ENCODE measurements around the gene CLEC16A.
"Not testable (repeated sequence)": the region's sequence is repeated elsewhere in the genome, so short reads cannot be mapped to it uniquely, and the experiment has no call there.

Gene CLEC16A

DNA sequence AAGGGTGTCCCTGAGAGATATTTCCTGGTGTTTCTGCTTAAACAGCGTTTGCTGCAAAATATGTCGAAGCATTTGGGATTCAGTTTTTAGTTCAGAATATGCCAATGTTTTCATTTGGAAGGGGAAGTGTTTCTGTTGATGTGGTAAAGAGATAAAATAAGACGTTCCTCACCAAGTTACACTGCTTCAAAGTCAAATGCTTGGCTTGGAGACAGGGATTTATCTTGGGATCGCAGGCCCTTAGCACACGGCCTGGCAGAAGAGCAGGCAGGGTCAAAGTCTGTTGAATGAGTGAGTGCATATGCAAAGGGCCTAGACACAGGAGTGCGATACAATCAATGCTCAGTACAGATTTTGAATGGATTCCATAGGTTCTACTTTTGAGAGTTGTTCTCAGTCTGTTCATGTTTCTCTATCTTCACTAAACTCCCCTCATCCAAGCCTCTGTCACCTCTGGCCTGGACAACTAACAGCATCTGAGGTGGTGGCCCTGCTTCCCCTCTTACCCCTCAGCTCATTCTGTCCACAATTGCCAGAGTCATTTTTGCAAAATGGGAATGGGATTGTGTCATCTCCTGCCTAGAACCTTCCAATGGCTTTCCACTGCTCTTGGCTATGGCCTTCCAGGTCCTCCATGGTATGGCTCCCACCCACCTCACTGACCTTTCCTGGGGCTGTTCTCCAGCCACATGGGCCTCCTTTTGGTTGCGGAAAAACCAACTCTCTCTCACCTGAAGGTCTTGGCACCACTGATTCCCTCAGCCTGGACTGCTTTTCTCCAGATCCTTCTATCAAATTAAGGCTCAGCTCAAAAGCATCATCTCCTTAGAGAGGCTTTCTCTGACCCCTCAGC lies 5.3 kb upstream of the CLEC16A start:
- in situ Hi-C loops (cut with MboI; ENCODE audit: low sequenced_read_pairs), result no loop called here

DNA sequence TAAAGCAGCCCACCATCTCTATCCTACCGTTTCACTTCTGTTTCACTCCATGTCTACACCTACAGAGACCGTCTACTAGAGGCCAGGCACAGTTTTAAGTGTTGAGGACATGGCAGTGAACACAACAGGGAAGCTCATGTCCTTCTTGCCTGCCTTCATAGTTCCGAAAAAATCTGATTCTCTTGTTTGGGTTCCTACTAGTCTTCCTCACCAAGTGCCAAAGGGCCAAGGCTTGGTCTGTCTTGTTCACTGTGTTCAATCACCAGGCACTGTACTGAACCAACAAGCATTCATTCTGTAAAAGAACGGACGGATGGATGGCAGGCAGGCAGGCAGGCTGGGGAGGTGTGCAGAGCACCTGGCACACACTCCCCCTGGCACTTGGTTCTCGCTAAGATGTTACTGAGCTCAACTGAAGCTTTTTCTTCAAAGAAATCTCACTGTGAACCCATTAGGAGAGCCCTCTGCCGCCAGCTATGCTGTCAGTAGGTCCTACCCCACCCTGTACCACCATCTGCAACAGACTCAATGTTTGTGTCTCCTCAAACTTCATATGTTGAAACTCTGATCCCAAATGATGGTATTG lies 4.6 kb upstream of the CLEC16A start:
- in situ Hi-C loops (cut with MboI; ENCODE audit: low sequenced_read_pairs), result no loop called here

DNA sequence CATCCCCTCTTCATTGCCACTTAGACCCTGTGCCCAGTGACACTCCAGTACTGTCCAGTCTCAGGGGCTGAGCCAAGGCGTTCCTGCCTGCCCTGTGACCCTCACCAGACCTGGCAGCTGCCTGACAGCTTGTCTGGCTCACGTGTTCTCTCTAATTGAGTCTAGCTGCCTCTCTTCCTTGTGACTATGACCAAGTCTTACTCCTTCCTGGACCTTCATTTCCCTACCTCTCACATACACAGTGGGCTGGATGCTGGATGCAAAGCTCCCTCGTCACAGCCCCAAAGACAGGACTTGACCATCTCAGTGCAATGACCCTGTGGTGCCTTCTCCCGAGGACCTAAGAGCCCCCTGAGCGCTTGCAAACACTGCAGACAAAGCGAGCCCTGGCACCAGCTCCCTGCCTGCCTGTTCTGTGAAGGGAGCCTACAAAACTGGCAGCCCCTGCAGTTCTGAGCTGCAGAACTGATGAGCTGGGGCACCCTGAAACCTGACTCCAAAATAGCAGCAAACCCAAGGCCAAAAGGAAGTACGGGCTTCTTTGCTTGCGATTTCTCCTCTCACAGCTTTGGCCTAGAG lies 3.8 kb upstream of the CLEC16A start:
- in situ Hi-C loops (cut with MboI; ENCODE audit: low sequenced_read_pairs), result no loop called here

DNA sequence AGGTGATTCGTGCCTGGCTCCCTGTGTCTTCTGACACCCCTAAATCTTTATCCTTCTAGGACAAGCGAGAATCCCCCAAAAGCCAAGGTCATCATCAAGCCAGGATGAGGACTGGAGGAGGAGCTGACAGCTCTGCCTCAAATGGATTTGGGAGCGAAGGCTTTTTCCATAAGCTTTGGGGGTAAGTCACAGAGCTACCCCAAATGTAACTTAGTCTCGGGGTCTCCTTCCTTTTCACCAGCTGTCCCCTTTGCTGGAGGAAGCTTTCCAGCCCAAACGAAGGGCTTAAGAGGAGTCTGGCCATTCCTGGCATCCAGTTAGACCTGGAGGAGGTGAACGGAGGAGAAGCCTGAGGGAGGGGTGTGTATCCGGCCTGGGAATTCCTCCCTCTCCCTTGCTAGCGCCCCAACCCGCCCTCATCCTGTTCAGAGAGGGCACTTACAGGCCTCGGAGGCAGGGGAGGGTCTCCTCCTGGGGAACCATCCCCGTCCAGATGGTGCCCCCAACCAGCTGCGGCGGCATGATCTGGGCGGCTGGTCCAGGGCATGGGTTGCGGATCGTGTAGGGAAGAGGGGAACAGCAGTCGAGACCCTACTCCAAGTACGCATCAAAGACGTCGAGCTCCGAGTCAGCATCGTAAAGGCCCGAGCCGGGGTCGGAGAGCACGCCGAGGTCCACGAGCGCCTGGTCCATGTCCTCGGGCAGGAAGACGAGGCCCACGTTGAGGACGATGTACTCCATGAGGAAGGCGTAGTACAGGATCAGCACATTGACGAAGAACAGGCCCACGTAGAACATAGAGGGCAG lies 3.0 kb upstream of the CLEC16A start:
- in situ Hi-C loops (cut with MboI; ENCODE audit: low sequenced_read_pairs), result no loop called here

DNA sequence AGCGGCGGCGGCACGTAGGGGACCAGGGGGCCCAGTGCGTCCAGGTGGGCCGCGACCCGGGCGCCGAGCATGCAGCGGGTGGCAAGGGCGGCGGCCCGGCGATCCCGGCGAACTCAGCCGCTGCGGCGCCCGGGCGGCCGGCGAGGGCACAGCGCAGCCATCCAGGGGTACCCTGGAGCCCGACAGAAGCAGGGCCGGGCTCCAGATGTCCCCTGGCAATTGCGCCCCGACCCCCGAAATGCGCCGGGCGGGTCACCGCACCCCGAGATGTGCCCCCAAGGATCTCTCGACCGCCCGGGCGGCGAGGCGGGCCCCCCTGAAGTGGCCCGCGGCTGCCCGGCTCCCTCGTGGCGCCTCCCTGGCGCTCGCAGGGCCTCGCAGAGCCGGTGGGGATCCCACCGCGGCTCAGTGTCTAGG lies 2.4 kb upstream of the CLEC16A start:
- in situ Hi-C loops (cut with MboI; ENCODE audit: low sequenced_read_pairs), result not testable (repeated sequence)

DNA sequence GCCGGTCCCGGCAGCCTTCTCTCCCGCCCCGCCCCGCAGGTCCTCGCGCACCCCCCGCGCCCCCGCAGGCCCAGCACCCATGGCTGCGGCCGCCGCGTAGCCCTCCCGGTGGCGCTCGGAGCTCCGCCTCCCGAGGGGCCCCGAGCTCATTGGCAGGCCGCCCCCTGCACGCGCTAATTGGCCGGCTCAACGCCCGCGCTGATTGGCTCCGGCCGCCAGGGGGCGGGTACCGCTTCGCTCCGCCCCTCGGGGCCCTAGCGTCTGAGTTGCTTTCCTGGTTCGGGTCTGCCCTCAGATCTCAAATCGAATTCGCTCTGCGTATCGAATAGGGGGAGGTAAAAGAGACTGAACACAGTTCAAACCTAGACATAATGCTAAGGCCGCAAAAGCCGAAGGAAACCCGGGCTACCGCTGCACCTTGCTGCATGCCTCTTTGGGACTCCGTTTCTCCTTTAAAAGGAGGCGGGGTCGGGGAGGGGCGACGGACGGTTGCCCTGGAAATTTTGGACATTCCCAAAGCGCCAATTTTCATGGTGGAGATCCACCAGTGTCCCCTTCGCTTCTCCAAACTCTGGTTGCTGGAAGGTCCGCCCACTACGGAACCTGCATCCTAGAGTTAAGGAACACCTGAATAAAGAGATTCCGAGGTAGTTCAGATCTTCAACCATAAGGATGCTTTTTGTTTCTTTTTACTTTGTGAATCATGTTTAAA lies 1.9 kb upstream of the CLEC16A start, which contains the start of gene DEXI:
TSS of gene DEXI (minus strand) at position 117 of the 712 bp plus-strand sequence. CDS start 463 bp downstream, outside the sequence.
- in situ Hi-C loops (cut with MboI; ENCODE audit: low sequenced_read_pairs), result no loop called here

DNA sequence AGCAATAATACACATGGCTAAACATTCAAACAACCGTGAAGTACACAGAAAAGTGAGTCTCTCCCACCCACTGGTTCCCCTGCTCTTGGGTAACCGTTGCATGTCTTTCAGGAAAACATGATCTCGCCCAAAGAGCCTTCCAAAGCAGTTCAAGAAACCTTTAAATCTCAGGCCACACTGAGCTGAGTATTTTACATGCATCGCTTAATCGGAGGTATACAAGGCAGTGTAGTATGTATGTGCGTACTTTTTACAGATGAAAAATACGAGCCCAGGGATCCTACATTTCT lies 1.4 kb upstream of the CLEC16A start:
- in situ Hi-C loops (cut with MboI; ENCODE audit: low sequenced_read_pairs), result no loop called here

DNA sequence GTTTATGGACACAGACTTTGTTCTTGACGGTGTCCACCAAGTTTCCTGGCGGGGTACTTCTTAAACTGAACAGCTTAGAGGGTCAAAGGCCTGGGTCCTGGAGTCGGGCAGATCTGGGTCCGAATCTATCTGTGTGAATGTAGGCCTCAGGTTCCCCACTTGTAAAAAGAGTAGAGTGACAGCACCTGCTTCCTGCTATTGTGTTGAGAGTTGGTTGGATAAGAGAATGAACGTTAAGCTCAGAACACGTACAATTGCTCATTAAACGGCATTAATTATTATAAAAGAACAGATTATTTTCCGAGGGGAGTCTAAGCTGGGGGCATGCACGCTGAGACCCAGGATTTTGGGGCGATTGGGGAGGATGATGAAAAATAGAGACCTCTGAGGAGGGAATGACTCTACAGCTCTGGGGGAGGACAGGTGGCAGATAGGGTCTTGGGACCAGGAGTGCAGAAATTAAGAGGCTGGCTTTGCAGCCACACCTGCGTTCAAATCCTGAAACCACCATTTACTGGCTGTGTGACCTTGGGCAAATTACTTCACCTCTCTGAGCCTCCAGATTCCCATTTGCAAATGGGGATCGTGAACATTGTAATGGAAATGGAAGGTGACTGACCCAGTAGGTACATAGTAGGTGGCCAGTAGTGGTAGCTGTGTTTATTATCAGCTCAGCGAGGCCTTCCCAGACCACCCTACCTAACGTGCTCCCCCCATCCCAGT lies 862 bp downstream of the CLEC16A start:
- in situ Hi-C loops (cut with MboI; ENCODE audit: low sequenced_read_pairs), result no loop called here

DNA sequence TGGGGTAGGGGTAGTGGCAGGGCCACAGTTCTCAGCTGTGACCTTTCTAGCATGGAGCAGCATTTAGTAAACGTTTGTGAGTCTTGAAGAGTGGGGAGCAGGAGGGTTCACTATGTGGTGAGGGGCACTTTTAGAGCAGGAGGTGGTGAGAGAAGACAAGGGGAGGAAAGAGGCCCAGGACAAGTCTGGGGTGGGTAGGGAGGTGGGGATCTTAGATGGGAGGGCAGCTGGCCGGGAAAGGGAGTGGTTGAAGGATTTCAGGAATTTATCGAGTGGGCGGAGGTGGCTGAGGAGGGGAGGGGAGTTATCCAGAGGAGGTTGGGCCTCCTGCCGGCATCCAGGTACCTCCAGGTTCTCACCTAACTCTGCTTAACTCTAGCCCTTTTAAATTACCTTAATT lies 1.9 kb downstream of the CLEC16A start:
- in situ Hi-C loops (cut with MboI; ENCODE audit: low sequenced_read_pairs), result no loop called here

DNA sequence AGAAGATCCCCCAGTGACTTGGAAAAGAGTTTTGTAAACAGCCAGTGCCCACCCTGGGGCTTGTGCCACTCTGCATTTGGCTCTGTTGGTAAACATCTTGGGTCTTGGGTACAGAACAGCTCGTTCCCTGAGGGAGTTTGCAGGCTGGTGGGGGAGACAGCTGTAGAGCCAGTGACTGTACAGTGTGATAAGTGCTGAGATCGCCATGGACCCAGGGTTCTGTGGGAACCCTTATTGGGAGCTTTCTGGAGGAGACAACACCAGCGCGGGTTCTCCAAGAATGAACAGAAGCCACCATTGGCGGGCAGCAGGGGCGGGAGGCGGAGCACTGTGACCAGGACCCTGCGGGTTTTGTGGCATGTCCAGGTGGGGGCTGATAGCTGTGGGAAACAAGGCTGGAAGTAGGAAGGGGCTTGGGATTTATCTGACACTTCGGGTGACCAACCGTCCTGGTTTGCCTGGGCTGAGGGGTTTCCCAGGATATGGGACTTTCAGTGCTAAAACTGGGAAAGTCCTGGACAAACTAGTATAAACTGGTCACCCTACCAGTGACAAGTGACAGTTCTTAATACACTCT lies 2.9 kb downstream of the CLEC16A start:
- in situ Hi-C loops (cut with MboI; ENCODE audit: low sequenced_read_pairs), result no loop called here

DNA sequence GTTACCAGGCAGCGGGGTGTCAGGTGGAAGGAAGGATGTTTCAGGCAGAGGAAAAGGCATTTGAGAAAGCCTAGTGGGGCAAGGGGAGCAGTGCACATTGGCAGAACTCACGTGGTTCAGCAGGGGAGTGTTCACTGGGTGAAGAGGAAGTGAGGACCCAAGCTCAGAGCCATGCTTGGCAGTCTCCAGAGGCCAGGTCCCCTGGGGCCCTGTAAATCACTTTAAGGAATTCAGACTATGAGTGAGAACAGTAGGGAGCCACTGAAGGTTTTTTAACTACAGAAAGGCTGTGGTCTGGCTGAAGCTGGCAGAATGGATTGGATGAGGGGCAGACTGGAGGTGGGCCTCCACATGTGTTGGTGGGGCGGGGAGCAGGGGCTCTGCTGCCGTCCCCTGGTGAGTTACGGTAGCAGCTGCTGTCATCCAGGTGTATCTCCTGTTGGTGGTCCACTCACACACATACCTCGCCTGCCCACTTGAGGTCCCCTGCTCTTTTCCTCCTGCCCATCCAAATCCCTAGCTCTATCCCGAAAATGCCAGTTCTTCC lies 5.1 kb downstream of the CLEC16A start:
- in situ Hi-C loops (cut with MboI; ENCODE audit: low sequenced_read_pairs), result no loop called here

DNA sequence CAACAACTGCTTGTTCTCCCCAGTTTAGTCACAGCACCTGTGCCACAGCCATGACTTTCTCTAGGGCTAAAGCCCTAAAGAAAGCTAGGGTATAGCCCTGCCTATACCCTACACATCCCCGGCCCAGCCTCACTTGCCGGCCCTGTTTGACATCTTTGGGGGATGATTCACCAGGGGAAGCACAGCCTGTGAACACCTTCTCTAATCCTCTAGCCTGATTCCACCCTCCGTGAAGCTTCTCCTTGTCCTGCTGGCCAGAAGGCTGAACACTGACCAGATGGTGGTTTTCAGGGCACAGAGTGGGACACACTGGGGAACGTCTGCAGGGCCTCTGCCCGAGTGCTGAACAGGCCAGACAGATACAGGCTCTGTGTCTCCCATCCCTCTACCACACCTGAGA lies 6.0 kb downstream of the CLEC16A start:
- in situ Hi-C loops (cut with MboI; ENCODE audit: low sequenced_read_pairs), result loop anchor here (25.0 kb wide), 4 partner anchors 312 to 762 kb away; partner anchors contain the start of genes PRM3, SOCS1 and TNP2

DNA sequence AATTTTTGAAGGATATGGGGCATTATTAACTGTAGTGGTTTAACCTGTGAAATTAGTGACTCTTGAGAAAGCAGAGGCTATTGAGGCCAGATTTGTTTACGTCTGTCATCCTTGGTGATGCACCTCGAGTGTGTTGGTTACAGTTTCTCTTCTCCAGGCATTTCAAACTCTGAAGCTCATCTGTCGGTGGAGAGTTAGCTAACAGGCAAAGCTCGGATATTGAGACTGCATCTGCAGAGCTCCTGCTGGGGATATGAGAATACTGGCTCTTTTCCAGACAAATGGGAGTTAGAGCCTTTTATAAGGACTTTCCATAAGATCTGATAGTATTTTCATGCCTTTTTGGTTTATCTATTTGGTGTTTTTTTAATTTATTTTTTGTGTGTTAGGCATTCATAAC lies 6.7 kb downstream of the CLEC16A start:
- in situ Hi-C loops (cut with MboI; ENCODE audit: low sequenced_read_pairs), result loop anchor here (25.0 kb wide), 4 partner anchors 311 to 761 kb away; partner anchors contain the start of genes PRM3, SOCS1 and TNP2

DNA sequence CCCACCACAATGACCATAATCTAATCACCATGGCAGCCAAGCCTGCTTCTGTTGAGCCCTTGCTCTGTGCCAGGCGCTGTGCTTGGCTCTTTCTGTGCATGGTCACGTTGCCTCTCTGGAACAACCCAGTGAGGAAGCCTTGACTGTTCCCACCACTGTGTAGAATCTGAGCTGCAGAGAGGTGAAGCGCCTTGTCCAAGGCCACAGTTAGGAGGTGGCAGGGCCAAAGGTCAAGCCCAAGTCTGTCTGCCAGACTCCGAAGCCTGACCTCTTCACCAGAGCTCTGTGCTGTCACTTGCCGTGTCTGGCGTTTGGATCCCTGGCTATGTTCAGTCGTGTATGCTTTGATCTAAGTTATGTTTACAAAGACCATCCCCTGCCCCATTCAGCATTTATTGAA lies 10.5 kb downstream of the CLEC16A start:
- in situ Hi-C loops (cut with MboI; ENCODE audit: low sequenced_read_pairs), result loop anchor here (25.0 kb wide), 4 partner anchors 307 to 757 kb away; partner anchors contain the start of genes PRM3, SOCS1 and TNP2

DNA sequence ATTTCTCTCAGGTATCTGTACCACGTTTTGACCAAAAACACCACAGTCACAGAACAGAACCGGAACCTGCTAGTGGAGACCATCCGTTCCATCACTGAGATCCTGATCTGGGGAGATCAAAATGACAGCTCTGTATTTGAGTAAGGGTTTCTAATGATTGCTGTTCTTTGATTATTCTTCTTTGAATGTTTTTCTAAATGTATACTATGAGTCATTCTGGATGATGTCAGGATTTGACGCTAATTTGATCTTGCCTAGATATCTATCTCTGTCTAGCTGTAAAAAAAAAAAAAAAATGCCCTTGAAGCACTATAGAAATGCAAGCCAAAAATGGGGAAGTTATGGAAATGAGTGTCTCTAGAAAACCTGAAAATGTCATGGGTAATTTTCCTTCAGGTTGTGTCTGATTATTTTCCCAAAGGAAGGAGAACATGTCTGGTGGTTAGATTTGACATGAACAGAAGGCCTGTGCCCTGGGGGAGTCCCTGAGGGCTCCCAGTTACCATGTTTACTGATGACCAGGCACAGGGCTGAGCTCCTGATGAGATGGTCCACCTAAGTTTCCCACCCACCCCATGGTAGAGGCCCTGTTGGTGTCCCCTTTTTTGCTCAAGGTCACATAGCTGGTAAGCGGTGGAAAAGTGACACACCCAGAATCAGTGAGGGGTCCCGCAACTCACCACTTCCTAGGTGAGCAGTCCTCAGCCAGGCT lies 13.6 kb downstream of the CLEC16A start:
- in situ Hi-C loops (cut with MboI; ENCODE audit: low sequenced_read_pairs), result loop anchor here (25.0 kb wide), 4 partner anchors 304 to 754 kb away; partner anchors contain the start of genes PRM3, SOCS1 and TNP2

DNA sequence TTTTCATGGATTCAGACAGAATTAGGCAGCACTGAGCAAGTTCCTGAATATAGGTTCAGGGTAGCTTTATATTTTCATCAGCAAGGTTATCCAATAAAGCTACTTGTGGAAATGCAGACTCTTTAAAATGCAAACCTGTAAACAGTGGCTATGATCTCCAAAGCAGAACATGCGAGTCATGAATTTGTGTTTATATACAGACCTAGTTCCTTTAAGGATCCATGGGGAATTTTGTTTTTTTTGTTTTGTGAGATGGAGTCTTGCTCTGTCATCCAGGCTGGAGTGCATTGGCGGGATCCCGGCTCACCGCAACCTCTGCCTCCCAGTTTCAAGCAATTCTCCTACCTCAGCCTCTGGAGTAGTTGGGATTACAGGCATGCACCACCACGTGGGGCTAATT lies 14.8 kb downstream of the CLEC16A start:
- in situ Hi-C loops (cut with MboI; ENCODE audit: low sequenced_read_pairs), result loop anchor here (25.0 kb wide), 4 partner anchors 303 to 753 kb away; partner anchors contain the start of genes PRM3, SOCS1 and TNP2

DNA sequence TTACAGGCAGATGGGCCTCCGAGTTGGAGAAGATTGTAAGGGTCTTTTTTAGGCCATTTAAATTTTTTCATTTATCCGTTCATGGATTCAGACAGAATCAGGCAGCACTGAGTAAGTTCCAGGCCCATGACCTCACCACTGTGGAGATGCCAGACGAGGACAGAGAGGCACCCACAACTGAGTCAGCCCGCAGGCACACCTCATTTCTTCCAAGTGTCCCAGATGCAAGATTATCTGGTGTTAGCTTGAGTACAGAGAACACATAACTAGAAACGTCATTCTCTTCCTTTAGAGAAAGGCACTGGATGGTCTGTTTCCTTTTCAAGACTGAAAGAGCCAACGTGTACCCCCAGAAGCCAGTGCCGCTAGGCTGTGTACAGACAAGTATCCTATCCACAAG lies 16.9 kb downstream of the CLEC16A start:
- in situ Hi-C loops (cut with MboI; ENCODE audit: low sequenced_read_pairs), result loop anchor here (25.0 kb wide), 4 partner anchors 301 to 751 kb away; partner anchors contain the start of genes PRM3, SOCS1 and TNP2

Measured in HL-60/S4 treated with phorbol 12-myristate 13-acetate at 8.2 ng/mL for 4 days and 3 days (cell line).